ENCODE results near the gene PNKD. TPM values are rescaled to one million over a fixed set of nuclear protein-coding genes. Genes with fewer than 3 reads are reported as not detected.

The PNKD gene
- total RNA-seq, 4 donors from 2014 or later: 20.1 to 35.8 (median 31.9) TPM

DNA sequence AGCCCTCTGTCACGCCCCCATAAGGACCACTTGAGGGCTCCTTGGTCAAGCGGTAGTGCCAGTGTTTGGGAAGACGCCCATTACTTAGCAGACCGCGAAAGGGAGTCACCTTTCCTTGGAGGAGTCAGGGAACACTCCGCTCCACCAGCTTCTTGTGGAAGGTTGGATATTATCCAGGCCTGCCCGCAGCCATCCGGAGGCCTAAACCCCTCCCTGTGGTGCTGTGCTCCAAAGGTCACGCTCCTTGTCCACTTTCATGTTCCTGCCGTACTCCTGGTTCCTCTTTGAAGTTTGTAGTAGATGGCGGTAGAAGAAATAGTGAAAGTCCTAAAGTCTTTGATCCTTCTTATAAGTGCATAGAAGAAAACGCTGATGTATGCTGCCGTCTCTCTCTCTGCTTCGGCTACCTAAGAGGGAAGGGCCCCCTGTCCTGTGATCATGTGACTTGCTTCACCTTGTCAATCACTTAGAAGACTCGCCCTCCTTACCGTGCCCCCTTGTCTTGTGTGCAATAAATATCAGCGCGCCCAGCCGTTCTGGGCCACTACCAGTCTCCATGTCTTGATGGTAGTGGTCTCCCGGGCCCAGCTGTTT lies 84.6 kb downstream of the PNKD start:
- no peak overlapping the region for H3K4me3 ChIP-seq
- in situ Hi-C loops (cut with MboI; ENCODE audit: low sequenced_read_pairs in 4 of 4) (loop anchor here in 1 of 4 donors (5.0 to 25.0 kb wide), 2 partner anchors 53 to 168 kb away; no protein-coding TSS in a partner anchor), intact Hi-C loops (cut with DNase I; ENCODE audit: low total_unique reads) (loop anchor here (10.0 kb wide), 1 partner anchor 50 kb away; no protein-coding TSS in a partner anchor)
- DNase-seq: no peak
- ATAC-seq: no peak
- no peaks in the 10 kb centered on the region for H3K9me3 ChIP-seq
- no peak overlapping the region for H3K27ac ChIP-seq
- no peaks in the 10 kb centered on the region for H3K27me3 ChIP-seq
- TF ChIP-seq, protein P1, sequence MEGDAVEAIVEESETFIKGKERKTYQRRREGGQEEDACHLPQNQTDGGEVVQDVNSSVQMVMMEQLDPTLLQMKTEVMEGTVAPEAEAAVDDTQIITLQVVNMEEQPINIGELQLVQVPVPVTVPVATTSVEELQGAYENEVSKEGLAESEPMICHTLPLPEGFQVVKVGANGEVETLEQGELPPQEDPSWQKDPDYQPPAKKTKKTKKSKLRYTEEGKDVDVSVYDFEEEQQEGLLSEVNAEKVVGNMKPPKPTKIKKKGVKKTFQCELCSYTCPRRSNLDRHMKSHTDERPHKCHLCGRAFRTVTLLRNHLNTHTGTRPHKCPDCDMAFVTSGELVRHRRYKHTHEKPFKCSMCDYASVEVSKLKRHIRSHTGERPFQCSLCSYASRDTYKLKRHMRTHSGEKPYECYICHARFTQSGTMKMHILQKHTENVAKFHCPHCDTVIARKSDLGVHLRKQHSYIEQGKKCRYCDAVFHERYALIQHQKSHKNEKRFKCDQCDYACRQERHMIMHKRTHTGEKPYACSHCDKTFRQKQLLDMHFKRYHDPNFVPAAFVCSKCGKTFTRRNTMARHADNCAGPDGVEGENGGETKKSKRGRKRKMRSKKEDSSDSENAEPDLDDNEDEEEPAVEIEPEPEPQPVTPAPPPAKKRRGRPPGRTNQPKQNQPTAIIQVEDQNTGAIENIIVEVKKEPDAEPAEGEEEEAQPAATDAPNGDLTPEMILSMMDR (IDR thresholded peaks at IDR 0.05 in 4 of 5, conservative IDR thresholded peaks at IDR 0.05 in 1 of 5): no peak
- no peak for TF ChIP-seq POLR2A (IDR thresholded peaks at IDR 0.05)
- H3K4me1 ChIP-seq: no peaks in the 10 kb centered on the region
- H3K36me3 ChIP-seq: no peaks in the 10 kb centered on the region

DNA sequence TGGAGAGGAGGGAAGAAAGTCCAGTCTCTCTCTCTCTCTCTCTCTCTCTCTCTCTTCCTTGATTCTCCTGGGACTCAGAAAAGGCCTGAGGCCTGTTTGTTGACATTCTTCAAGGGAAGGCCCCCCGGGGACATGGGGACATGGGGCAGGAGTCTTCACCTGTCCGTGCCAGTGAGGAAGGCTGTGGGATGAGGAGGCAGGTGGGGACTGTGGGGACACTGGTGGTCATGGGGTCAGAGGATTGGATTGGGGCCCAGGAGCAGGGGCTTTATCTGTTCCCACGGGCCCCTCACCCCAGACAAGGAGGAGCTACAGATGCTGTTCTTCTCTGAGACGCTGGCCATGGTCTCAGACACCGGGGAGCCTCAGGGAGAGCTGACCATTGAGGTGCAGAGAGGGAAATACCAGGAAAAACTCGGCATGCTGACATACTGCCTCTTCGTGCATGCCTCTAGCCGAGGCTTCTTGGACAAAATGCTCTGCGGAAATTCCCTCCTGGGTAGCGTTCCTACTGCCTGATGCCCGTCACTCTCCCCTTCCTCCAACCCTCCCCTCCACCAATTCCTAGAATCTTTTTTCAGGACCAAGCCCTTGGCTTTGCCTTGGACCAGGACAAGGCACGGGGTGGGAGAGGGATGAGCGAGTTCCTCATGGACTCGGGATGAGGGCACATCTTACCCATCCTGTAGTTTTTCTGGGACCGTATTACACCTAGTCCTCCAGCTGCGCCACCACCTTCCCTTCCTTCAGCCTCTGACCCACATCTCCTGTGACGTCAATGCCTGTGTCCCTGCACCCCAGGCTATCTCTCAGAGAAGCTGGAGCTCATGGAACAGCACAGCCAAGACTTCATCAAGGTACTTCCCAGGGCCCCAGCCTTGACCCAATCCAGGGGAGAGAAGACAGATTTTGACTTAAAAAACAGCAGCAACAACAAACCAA lies 87.2 kb downstream of the PNKD start:
- TF ChIP-seq, protein P1 (IDR thresholded peaks at IDR 0.05 in 4 of 5, conservative IDR thresholded peaks at IDR 0.05 in 1 of 5): no peak
- TF ChIP-seq POLR2A (IDR thresholded peaks at IDR 0.05): no peak
- Histone ChIP-seq H3K4me3 (no peak overlapping the region), H3K36me3 (no peaks in the 10 kb centered on the region), H3K9me3 (no peaks in the 10 kb centered on the region), H3K4me1 (no peaks in the 10 kb centered on the region), H3K27ac (no peak overlapping the region), H3K27me3 (no peaks in the 10 kb centered on the region)
- ATAC-seq: no peak
- intact Hi-C loops (cut with DNase I; ENCODE audit: low total_unique reads) (loop anchor here (10.0 kb wide), 1 partner anchor 53 kb away; no protein-coding TSS in a partner anchor), in situ Hi-C loops (cut with MboI; ENCODE audit: low sequenced_read_pairs in 4 of 4) (loop anchor here in 1 of 4 donors (5.0 to 25.0 kb wide), 2 partner anchors 55 to 170 kb away; no protein-coding TSS in a partner anchor)
- no peak for DNase-seq

DNA sequence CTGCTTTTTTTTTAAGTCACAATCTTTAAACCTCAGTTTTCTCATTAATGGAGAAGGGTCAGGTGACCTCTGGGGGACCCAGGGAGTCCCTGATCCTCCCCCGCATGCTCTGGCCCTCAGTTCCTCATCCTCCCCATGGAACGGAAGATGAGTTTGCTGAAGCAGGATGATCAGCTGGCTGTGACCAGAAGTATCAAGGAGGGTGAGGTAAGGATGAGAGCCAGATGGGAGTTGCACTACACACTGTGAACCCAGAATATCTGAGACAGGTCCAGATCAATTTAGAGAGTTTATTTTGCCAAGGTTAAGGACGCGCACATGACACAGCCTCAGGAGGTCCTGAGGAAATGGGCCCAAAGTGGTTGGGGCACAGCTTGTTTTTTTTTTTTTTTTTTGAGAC lies 90.1 kb downstream of the PNKD start:
- Histone ChIP-seq H3K4me3 (no peak overlapping the region), H3K27ac (no peak overlapping the region), H3K9me3 (no peaks in the 10 kb centered on the region), H3K27me3 (no peaks in the 10 kb centered on the region), H3K4me1 (no peaks in the 10 kb centered on the region), H3K36me3 (no peaks in the 10 kb centered on the region)
- TF ChIP-seq POLR2A (IDR thresholded peaks at IDR 0.05): no peak
- TF ChIP-seq, protein P1 (IDR thresholded peaks at IDR 0.05 in 4 of 5, conservative IDR thresholded peaks at IDR 0.05 in 1 of 5): no peak
- DNase-seq (peak in 1 of 2 donors; percentile 19), ATAC-seq (no peak)
- intact Hi-C loops (cut with DNase I; ENCODE audit: low total_unique reads) (no loop called here), in situ Hi-C loops (cut with MboI; ENCODE audit: low sequenced_read_pairs in 4 of 4) (loop anchor here in 1 of 4 donors (25.0 kb wide), 1 partner anchor 173 kb away; no protein-coding TSS in a partner anchor)

DNA sequence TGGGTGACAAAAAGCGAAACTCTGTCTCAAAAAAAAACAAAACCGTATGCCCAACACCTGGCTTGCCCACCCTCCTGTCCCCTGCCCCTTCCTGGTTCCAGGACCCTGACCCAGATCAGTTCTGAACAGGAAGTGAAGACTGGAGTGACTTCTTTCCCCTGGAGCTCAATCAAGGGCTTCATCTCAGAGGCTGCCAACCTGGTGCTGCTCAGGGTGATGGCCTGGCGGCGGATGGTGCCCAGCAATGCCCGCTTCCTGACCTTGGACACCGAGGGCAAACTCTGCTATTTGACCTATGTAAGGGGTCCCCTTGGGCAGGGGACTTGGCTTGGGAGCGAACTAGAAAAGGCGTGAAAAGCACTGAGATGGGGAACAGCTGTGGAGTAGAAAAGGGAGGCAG lies 92.3 kb downstream of the PNKD start:
- in situ Hi-C loops (cut with MboI; ENCODE audit: low sequenced_read_pairs in 4 of 4): loop anchor here in 1 of 4 donors (25.0 kb wide), 1 partner anchor 175 kb away; no protein-coding TSS in a partner anchor
- intact Hi-C loops (cut with DNase I; ENCODE audit: low total_unique reads): no loop called here

More for the DNA sequence above, 92.3 kb downstream of the PNKD start:
- no peak for ATAC-seq
- Histone ChIP-seq H3K4me1 (no peaks in the 10 kb centered on the region), H3K9me3 (no peaks in the 10 kb centered on the region), H3K27me3 (no peaks in the 10 kb centered on the region), H3K4me3 (no peak overlapping the region), H3K36me3 (no peaks in the 10 kb centered on the region), H3K27ac (no peak overlapping the region)
- no peak for TF ChIP-seq POLR2A (IDR thresholded peaks at IDR 0.05)
- TF ChIP-seq, protein P1 (IDR thresholded peaks at IDR 0.05 in 4 of 5, conservative IDR thresholded peaks at IDR 0.05 in 1 of 5): no peak
- DNase-seq: no peak
